ENCODE results near the gene ATRN. TPM values are rescaled to one million over a fixed set of nuclear protein-coding genes. Genes with fewer than 3 reads are reported as not detected.
A peak's percentile ranks its signal among the peaks of the same experiment; 100 is the strongest.

The ATRN gene
- total RNA-seq, 2 experiments from 2014 or later: 7.3 to 7.8 TPM

DNA sequence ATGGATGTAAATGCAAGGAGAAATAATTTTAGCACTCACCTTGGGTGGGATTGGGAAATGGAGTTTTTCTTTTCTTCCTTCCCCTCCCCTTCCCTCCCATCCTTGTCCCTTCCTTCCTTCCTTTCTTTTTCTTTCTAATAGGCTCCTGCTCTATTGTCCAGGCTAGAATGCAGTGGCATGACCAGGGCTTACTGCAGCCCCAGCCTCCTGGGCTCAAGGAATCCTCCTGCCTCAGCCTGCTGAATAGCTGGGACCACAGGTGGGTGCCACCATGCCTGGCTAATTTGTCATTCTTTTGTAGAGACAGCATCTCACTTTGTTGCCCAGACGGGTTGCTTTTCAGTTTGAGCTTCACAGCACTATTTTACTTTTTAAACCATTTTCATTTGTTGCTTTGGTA lies 21.5 kb upstream of the ATRN start:
- Mint-ChIP-seq H3K27ac (no peak overlapping the region), H3K36me3 (no peaks in the 10 kb centered on the region), H3K9me3 (no peaks in the 10 kb centered on the region), H3K4me1 (ENCODE audit: low read depth) (no peaks in the 10 kb centered on the region), H3K27me3 (peaks cover 2% of the 10 kb centered on the region), H3K4me3 (no peak overlapping the region)
- DNase-seq: no peak
- ChIA-PET POLR2A (no interaction called here), CTCF (no interaction called here)
- intact Hi-C loops (cut with micrococcal nuclease): no loop called here

DNA sequence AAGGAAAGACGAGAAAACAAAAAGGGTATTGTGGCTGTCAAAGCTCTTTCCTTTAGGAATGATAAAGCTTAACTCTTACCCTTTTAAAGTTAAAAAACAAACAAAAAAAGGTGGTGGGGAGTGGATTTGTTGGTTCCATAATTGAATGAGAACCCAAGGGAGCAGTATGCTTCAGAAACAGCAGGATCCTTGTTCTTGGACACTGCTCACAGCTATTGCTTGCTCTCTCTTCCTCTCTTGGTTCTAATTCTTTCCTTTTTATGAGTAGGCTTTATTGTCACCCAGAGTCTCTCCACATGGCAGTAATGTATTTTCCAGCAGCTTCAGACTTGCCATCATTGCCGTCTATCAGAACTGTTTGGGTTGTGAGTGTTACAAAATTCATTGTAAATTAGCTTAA lies 18.7 kb upstream of the ATRN start:
- ChIA-PET CTCF (interaction anchor here (1.4 kb wide), 1 partner anchor 18 kb away, joined by 3 read pairs; no protein-coding TSS in a partner anchor), POLR2A (no interaction called here)
- H3K4me3 Mint-ChIP-seq: no peak overlapping the region
- DNase-seq: no peak
- no peak overlapping the region for H3K27ac Mint-ChIP-seq
- H3K4me1 Mint-ChIP-seq (ENCODE audit: low read depth): no peaks in the 10 kb centered on the region
- intact Hi-C loops (cut with micrococcal nuclease): no loop called here
- H3K36me3 Mint-ChIP-seq: no peaks in the 10 kb centered on the region
- H3K27me3 Mint-ChIP-seq: peaks cover 2% of the 10 kb centered on the region
- H3K9me3 Mint-ChIP-seq: no peaks in the 10 kb centered on the region

DNA sequence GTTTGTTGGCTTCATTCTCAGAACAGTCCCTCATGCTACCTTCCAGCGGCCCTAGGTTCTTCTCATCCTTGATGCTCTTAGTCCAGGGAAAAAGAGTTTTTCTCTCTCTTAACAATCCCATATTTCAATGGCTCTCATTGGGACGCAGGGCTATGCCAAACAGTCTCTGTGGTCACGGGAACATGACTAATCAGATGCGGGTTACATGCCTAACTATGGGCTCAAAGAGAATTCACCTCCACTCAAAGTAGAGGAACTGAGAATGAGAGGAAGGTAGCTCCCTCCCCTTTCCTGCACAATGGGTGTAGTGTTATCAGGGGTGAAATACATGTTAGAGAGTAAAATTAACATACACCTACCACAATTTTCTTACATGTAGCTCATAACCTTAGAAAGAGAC lies 18.1 kb upstream of the ATRN start:
- Mint-ChIP-seq H3K4me1 (ENCODE audit: low read depth) (no peaks in the 10 kb centered on the region), H3K27me3 (peaks cover 2% of the 10 kb centered on the region), H3K9me3 (no peaks in the 10 kb centered on the region), H3K4me3 (no peak overlapping the region), H3K36me3 (no peaks in the 10 kb centered on the region), H3K27ac (no peak overlapping the region)
- ChIA-PET CTCF (interaction anchor here (1.4 kb wide), 1 partner anchor 18 kb away, joined by 3 read pairs; no protein-coding TSS in a partner anchor), POLR2A (no interaction called here)
- intact Hi-C loops (cut with micrococcal nuclease): no loop called here
- no peak for DNase-seq

DNA sequence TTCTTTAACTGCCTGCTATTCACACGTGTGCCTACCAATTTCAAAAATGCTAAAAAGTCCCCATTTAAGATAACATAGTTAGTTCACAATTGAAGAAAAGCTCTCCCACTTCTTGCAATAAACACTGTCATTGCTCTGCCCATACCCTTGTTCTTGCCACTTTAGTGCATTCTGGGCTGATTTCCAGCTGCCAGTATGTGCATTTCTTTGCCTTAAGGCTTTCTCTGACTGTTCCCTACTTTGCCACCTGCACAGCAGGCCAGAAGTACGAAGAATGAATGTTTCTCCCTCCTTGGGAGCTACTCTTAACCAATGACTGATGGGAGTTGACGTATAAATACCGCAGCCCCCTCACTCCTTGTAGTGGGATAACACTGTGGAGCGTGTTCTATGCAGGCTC lies 16.0 kb upstream of the ATRN start:
- Mint-ChIP-seq H3K27me3 (no peaks in the 10 kb centered on the region), H3K36me3 (no peaks in the 10 kb centered on the region), H3K9me3 (no peaks in the 10 kb centered on the region), H3K4me1 (ENCODE audit: low read depth) (no peaks in the 10 kb centered on the region), H3K27ac (no peak overlapping the region), H3K4me3 (no peak overlapping the region)
- intact Hi-C loops (cut with micrococcal nuclease): no loop called here
- POLR2A ChIA-PET: no interaction called here
- CTCF ChIA-PET: no interaction called here
- no peak for DNase-seq

DNA sequence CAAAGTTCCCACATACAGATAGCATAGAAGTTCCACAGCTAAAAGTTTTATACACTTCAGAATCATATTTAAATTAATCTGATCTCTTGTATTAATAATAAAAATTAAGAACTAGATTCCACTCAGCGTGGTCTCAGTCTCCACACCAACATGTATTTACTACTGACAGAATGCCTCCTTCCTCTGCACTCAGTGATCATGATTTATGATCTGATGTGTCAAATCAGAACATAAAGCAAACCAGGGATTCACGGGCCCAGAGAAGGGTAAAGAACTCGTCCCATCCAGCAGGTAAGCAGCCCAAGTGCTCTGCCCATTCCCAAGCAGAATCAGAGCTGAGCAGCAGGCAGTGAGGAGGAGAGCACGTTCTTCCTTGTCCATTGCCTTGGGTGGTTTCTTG lies 14.2 kb upstream of the ATRN start:
- Mint-ChIP-seq H3K27me3 (no peaks in the 10 kb centered on the region), H3K36me3 (no peaks in the 10 kb centered on the region), H3K9me3 (no peaks in the 10 kb centered on the region), H3K27ac (no peak overlapping the region), H3K4me1 (ENCODE audit: low read depth) (no peaks in the 10 kb centered on the region), H3K4me3 (no peak overlapping the region)
- intact Hi-C loops (cut with micrococcal nuclease): no loop called here
- ChIA-PET POLR2A (no interaction called here), CTCF (no interaction called here)
- no peak for DNase-seq

DNA sequence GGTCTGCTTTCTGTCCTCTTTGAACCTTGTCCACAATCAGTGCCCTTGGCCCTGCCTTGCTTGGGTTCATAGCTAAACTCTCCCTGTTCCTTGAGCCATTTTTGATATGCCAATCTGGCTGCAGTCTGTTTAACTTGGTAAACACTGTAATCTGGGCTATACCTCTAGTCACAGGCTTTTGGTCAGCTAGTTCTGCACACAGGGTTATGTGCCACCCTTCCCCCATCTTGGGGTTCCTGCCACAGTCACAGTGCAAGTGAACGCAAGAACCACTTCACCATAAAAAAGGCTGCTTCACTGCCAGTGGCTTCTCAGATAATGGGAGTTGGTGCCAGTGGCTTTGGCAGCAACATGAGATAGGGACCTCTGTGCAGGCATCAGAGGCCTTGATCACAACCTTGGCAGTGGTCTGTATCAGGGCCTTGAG lies 10.9 kb upstream of the ATRN start:
- intact Hi-C loops (cut with micrococcal nuclease): no loop called here
- no peaks in the 10 kb centered on the region for H3K4me1 Mint-ChIP-seq (ENCODE audit: low read depth)
- no peaks in the 10 kb centered on the region for H3K27me3 Mint-ChIP-seq
- no peak overlapping the region for H3K27ac Mint-ChIP-seq
- ChIA-PET POLR2A (no interaction called here), CTCF (no interaction called here)
- H3K9me3 Mint-ChIP-seq: no peaks in the 10 kb centered on the region
- no peaks in the 10 kb centered on the region for H3K36me3 Mint-ChIP-seq
- DNase-seq: no peak
- no peak overlapping the region for H3K4me3 Mint-ChIP-seq

DNA sequence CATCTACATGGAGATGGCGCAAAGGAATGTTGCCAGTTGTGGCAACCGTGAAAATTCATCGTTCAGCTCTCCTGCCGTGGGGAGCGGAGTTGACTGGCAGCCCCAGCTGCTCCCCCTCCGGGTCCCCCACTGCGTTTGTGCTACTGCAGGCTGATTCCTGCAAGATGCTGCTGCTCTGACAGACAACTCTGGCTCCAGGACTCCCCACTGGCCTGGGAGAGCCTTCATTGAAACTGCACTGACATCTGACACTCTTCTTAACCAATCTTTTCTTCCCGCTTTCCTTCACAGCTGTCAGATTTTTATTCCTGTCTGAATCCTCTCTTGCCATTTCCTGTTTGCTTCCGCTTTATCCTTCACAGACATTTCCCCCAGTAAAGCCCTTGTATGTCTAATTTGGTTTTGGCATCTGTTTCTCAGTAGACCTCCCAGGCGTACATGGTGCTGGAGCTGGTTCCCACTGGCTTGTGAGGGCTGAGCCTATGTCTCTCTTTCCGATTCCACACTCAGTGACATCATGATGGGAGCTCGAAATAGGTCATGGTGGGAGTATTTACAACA lies 9.5 kb upstream of the ATRN start:
- no peaks in the 10 kb centered on the region for H3K9me3 Mint-ChIP-seq
- no peak overlapping the region for H3K4me3 Mint-ChIP-seq
- CTCF ChIA-PET: interaction anchor here (1.2 kb wide), 1 partner anchor 250 kb away, joined by 3 read pairs; no protein-coding TSS in a partner anchor
- no peak overlapping the region for H3K27ac Mint-ChIP-seq
- peaks cover 2% of the 10 kb centered on the region for H3K27me3 Mint-ChIP-seq
- no peak for DNase-seq
- H3K4me1 Mint-ChIP-seq (ENCODE audit: low read depth): no peaks in the 10 kb centered on the region
- H3K36me3 Mint-ChIP-seq: no peaks in the 10 kb centered on the region
- intact Hi-C loops (cut with micrococcal nuclease): no loop called here
- POLR2A ChIA-PET: no interaction called here

DNA sequence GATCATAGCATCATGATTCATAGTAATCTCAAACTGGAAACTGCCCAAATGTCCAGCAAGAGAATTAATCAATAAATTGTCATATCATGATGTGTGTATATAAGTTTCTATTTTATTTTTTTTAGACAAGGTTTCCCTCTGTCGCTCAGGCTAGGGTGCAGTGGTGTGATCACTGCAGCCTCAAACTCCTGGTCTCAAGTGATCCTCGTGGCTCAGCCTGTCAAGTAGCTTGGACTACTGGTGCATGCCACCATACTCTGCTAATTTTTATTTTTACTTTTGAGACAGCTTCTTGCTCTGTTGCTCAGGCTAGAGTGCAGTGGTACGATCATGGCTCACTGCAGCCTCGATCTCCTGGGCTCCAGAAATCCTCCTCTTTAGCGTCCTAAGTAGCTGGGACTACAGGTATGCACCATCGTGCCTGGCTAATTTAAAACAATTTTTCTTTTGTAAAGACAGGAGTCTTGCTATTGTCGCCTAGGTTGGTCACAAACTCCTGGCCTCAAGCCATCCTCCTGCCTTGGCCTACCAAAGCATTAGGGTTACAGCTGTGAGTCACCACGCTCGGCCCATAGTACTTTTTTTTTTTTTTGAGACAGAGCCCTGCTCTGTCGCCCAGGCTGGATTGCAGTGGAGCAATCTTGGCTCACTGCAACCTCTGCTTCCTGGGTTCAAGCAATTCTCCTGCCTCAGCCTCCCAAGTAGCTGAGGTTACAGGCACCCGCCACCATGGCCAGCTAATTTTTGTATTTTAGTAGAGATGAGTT lies 8.7 kb upstream of the ATRN start:
- ChIA-PET CTCF (interaction anchor here (0.6 to 1.2 kb wide), 2 partner anchors 101 to 249 kb away, joined by 3 read pairs; no protein-coding TSS in a partner anchor), POLR2A (no interaction called here)

DNA sequence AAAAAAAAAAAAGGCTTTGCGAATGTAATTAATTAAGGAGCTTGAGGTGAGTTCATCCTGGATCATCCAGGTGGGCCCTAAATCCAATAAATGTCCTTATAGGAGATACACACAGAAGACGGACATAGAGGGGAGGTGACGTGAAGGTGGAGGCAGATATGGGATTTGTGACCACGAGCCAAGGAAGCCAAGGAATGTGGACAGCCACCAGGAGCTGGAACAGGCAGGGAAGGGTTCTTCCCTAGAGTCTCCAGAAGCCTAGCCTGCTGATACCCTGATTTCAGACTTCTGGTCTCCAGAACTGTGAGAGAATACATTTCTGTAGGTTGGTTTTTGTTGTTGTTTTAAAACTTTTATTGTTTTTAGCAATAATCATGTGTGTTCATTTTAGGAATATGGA lies 6.7 kb upstream of the ATRN start:
- CTCF ChIA-PET: no interaction called here
- no peaks in the 10 kb centered on the region for H3K4me1 Mint-ChIP-seq (ENCODE audit: low read depth)

More for the DNA sequence above, 8.7 kb upstream of the ATRN start:
- no peak for DNase-seq
- H3K27me3 Mint-ChIP-seq: peaks cover 2% of the 10 kb centered on the region
- no peaks in the 10 kb centered on the region for H3K36me3 Mint-ChIP-seq
- no peak overlapping the region for H3K27ac Mint-ChIP-seq
- no peaks in the 10 kb centered on the region for H3K9me3 Mint-ChIP-seq
- H3K4me1 Mint-ChIP-seq (ENCODE audit: low read depth): no peaks in the 10 kb centered on the region
- H3K4me3 Mint-ChIP-seq: no peak overlapping the region
- intact Hi-C loops (cut with micrococcal nuclease): no loop called here

DNA sequence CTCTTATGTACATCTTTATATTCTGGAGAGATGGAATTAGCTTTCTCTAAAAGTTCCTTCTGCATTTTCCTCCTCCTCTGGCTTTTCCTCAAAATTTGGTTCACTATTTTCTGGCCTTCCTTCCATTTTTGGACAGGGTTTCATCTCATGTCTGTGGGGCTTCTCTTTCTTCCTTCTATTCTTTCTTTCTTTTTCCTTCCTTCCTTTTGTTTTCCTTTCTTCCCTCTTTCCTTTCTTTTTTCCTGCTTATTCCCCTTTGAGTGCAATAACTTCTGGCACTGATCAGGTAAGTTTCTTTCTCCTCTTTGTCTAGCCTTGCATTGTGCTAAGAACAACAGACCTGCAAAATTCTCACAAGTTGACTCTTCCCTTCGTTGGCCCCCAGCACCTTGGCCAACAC lies 5.5 kb upstream of the ATRN start:
- Mint-ChIP-seq H3K27me3 (peaks cover 2% of the 10 kb centered on the region), H3K4me3 (no peak overlapping the region), H3K4me1 (ENCODE audit: low read depth) (peaks cover 3% of the 10 kb centered on the region), H3K9me3 (no peaks in the 10 kb centered on the region), H3K27ac (no peak overlapping the region), H3K36me3 (no peaks in the 10 kb centered on the region)
- intact Hi-C loops (cut with micrococcal nuclease): no loop called here
- DNase-seq: no peak
- ChIA-PET CTCF (no interaction called here), POLR2A (no interaction called here)

More for the DNA sequence above, 6.7 kb upstream of the ATRN start:
- DNase-seq: no peak
- H3K27me3 Mint-ChIP-seq: peaks cover 2% of the 10 kb centered on the region
- H3K9me3 Mint-ChIP-seq: no peaks in the 10 kb centered on the region
- POLR2A ChIA-PET: no interaction called here
- no peak overlapping the region for H3K4me3 Mint-ChIP-seq
- H3K27ac Mint-ChIP-seq: no peak overlapping the region
- no peaks in the 10 kb centered on the region for H3K36me3 Mint-ChIP-seq
- intact Hi-C loops (cut with micrococcal nuclease): no loop called here

DNA sequence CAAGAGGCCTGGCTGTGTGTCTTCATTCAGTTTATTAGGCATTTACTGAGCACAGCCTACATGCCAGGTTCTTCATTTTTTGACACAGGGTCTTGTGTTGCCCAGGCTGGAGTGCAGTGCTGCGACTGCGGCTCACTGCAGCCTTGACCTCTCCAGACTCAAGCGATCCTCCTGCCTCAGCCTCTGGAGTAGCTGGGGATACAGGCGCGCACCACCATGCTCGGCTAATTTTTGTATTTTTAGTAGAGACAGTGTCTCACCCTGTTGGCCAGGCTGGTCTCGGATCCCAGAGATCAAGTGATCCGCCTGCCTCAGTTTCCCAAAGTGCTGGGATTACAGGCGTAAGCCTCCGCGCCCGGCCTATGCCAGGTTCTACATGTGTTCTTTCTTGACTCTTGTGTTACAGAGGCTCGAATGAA lies 601 bp upstream of the ATRN start:
- no peaks in the 10 kb centered on the region for H3K36me3 Mint-ChIP-seq
- peak overlapping the region; percentile 85 for H3K4me3 Mint-ChIP-seq
- H3K27me3 Mint-ChIP-seq: peaks cover 2% of the 10 kb centered on the region
- DNase-seq: no peak
- ChIA-PET POLR2A (interaction anchor here (0.8 kb wide), 1 partner anchor 62 kb away, joined by 3 read pairs; no protein-coding TSS in a partner anchor), CTCF (interaction anchor here (0.7 kb wide), 1 partner anchor 18 kb away, joined by 3 read pairs; no protein-coding TSS in a partner anchor)
- H3K9me3 Mint-ChIP-seq: no peaks in the 10 kb centered on the region
- intact Hi-C loops (cut with micrococcal nuclease): loop anchor here (5.0 kb wide), 1 partner anchor 63 kb away; the partner anchor contains the start of gene DNAAF9
- no peak overlapping the region for H3K27ac Mint-ChIP-seq
- H3K4me1 Mint-ChIP-seq (ENCODE audit: low read depth): peaks cover 32% of the 10 kb centered on the region

DNA sequence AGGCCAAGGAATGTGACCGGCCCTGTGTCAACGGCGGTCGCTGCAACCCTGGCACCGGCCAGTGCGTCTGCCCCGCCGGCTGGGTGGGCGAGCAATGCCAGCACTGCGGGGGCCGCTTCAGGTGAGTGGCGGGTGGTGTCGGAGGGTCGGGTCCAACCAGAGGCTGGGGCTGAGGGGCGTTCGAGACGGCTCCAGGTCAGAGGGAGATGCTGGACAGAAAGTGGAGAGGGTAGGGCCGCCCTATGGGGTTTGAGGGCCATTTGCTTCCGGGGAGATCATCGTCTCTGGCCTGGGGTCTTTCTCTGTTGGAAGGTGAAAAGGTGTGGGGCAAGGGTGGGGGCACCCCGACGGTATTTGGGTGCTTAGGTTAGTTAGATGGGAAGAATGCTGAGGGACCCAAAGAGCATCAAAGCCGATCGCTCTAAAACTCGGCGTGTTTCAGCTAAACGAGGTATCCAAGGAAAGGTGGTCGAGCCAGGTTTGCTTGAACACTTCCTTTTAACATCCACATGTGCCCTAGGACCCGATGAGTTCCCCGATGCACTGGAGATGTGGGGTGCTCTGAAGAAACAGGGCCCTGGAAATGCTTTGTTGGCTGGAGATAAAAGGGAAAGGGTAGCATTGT lies 691 bp downstream of the ATRN start:
- Mint-ChIP-seq H3K4me3 (peak overlapping the region; percentile 85), H3K27me3 (no peaks in the 10 kb centered on the region), H3K27ac (peak overlapping the region; percentile 51), H3K36me3 (no peaks in the 10 kb centered on the region), H3K4me1 (ENCODE audit: low read depth) (peaks cover 32% of the 10 kb centered on the region), H3K9me3 (no peaks in the 10 kb centered on the region)
- ChIA-PET POLR2A (no interaction called here), CTCF (interaction anchor here (0.7 kb wide), 1 partner anchor 281 kb away, joined by 3 read pairs; no protein-coding TSS in a partner anchor)
- DNase-seq: no peak
- intact Hi-C loops (cut with micrococcal nuclease): loop anchor here (1.0 to 5.0 kb wide), 2 partner anchors 51 to 64 kb away; partner anchors contain the start of gene DNAAF9

All from activated CD4-positive, alpha-beta memory T cell treated with anti-CD3 and anti-CD28 coated beads for 36 hours (primary cell).